ENCODE measurements around the gene CRYBA4.

The CRYBA4 gene

DNA sequence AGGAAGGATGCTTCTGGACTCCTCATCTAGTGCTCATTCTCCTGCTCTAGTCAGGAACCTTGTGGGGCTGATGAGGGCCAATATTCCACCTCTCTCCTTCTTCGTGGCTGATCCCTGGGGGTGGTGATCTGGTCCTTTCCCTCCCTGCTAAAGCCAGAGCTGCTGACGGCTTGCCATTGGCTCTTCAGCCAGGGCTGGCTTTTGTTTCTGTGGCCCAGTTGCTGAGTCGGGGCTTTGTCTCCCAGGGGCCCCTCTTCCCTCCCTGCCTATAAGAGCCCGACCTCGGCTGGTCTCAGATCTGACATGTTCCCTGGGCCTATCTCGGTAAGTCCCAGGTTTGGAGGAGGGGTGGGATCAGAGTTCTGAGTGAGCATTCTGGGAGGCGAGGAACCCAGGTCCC is at the start of gene CRYBA4:
CRYBA4 (plus strand) TSS at position 301 of the 400 bp plus-strand sequence. CDS start 634 bp downstream, outside the sequence.
- DNase-seq (ENCODE audit: low read depth): no peak

GRCh38 chr22:26573026-26573662 is 48.6 kb upstream of the CRYBA4 start:
- DNase-seq (ENCODE audit: low read depth): no peak

- no peak for DNase-seq (ENCODE audit: low read depth)
Measured at GRCh38 chr22:26574001-26574723, 47.6 kb upstream of the CRYBA4 start.

GRCh38 chr22:26576026-26576680 is 45.6 kb upstream of the CRYBA4 start:
- peak; percentile 51 for DNase-seq (ENCODE audit: low read depth)

DNA sequence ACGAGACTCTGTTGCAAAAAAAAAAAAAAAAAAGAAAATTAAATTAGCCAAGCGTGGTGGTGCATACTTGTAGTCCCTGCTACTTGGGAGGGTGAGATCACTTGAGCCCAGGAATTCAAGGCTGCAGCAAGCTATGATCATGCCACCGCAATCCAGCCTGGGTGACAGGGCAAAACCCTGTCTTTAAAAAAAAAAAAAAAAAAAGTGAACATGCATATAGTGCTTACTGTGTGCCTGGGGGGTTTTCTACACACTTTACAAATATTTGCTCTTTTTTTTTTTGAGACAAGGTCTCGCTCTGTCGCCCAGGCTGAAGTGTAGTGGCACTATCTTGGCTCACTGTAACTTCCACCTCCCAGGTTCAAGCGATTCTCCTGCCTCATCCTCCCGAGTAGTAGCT is 44.7 kb upstream of the CRYBA4 start:
- DNase-seq (ENCODE audit: low read depth): no peak

- DNase-seq (ENCODE audit: low read depth): no peak
Measured at GRCh38 chr22:26579331-26579886, 42.4 kb upstream of the CRYBA4 start.

DNA sequence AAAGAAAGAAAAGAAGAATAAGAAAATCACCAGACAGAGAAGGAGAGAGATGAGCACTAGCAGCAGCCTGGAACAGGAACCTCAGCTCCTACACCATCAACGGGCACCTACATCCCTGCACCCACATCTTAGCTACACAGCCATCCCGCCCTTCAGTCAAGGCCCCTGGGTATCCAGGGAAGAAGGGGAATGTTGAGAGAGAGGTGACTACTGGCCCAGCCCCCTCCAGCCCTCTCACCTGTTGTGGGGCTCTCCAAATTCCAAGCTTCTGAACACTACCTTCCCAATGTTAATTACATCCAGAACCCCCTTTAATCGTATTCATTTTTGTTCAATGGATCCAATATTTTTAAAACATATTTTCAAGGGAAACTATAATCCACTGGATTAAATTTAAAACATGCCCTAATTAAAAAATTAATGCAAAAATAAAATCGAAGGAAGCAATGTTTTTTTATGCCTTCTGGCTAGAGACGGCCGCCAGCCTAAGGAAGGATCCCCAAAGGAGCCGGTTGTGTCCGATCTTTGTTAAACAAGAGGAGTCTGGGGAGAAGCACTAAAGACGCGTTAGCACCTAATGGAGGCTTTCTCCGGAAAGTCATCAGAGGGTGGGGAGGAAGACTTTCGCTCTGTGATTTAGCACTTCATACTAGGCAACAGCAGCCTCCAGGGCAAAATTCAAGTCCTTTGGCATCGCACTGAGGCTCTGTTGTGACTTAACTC is 41.4 kb upstream of the CRYBA4 start:
- DNase-seq (ENCODE audit: low read depth): no peak

DNA sequence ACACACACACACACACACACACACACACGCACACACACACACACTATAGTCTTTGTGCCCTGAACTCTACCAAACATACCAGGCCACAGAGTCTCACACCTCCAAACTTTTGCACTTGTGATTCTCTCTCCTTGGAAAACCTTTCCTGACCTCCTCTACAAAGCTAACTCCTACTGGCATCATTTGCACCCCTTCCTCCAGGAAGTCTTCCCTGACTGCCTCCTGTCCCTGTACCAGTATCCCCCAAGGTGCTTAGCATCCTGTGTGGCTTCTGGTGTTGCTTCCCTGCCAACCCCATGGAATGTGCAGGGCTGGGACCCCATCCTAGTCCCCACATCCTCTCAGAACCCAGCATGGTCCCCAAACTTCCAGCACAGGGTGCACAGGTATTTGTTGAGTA is 40.7 kb upstream of the CRYBA4 start:
- no peak for DNase-seq (ENCODE audit: low read depth)

DNA sequence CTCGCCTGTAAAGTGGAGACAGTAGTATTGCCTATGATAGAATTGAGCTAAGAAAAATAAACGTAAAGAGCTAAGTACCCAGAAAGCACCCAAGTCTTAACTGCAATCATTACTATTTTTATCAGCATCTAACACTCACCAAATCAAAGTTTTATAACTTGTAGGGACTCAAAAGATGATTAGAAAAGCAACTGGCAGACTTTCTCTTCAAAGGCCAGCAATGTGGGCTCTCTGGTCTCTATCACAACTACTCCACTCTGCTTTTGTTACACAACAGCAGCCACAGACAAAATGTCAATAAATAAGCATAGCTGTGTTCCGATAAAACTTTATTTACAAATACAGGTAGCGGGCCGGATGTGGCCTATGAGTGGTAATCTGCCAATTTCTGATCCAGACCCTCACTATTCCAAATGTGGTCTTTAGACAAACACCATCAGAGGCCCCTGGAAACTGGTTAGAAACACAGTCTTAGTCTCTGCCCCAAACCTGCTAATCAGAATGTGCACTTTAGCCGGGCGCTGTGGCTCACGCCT is 40.1 kb upstream of the CRYBA4 start:
- DNase-seq (ENCODE audit: low read depth): no peak

- DNase-seq (ENCODE audit: low read depth): no peak
Measured at GRCh38 chr22:26584010-26584409, 37.8 kb upstream of the CRYBA4 start.

DNA sequence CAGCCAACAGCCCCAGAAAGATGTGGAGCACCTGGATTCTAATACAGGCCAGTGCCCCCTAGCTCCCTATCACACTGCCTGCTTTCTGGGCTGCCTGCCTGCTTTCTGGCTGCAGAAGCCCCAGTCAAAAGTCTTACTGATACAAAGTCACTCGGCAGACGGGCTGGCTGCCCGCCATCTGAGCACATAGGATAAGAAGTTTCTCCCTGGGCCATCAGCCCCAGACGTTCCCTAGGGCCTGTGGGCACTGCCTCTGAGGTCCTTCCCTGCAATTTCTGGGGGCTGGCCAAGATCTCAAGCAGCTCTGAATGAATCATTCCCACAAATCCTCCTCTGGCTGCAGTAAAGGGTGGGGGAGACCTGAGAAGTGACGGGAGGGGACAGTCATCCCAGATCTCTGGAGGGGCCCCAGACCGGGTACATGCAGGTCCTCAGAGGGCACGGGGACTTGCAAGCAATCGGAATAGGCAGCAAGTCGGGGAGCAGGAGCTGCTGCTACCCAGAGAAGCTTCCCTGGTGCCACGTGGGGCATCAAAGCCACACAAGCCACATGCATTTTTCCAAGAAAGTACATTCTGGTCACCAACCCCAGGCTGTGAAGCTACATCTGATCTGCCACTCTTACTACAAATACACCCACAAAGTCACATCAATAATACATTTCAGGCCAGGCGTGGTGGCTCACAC is 36.5 kb upstream of the CRYBA4 start:
- DNase-seq (ENCODE audit: low read depth): peak; percentile 67

DNA sequence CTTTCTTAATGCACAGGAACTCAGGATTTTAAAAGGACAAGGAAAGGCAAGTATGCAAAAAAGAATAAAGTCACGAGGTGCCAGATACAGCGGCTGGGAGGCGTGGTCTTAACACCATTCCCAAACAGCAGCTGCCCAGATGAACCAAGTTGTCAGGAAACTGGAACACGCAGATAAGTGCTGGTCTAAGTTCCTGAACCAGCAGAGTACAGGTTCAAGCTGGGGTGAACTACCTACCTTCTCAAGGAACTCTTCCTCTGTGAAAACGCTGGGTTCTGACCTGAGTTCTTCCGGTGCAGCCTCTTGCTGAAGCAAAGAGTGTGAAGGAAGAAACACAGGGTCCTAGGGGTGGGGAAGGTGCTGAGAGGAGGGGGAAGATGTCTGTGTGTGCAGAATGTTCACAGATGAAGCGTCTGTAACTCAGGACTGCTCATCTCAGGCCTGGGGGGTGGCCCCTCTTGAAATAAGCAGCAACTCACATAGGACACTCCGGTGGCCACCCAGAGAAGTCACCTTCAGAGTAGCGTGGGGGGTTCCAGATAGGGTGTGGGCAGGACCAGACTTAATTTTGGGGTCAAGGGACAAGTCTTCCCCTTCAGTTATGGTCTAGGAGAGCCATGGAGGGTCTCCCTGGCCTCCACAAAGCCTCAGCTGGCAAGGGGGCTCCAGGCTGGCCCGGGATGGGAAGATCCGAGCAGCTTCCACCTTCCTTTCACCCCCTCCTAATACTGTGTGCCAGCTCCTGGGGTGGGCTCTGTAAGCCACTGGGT is 35.0 kb upstream of the CRYBA4 start:
- DNase-seq (ENCODE audit: low read depth): no peak

GRCh38 chr22:26587991-26588613 is 33.7 kb upstream of the CRYBA4 start:
- DNase-seq (ENCODE audit: low read depth): no peak

GRCh38 chr22:26588729-26589366 is 32.9 kb upstream of the CRYBA4 start:
- DNase-seq (ENCODE audit: low read depth): no peak

GRCh38 chr22:26589367-26589844 is 32.4 kb upstream of the CRYBA4 start:
- peak; percentile 4 for DNase-seq (ENCODE audit: low read depth)

- peak; percentile 71 for DNase-seq (ENCODE audit: low read depth)
Measured at GRCh38 chr22:26589845-26590736, 31.7 kb upstream of the CRYBA4 start, which contains the start of gene TPST2. TPST2 (minus strand) TSS chr22:26590132; CDS start chr22:26541630, 48,502 bp downstream.

GRCh38 chr22:26592421-26592891 is 29.3 kb upstream of the CRYBA4 start:
- DNase-seq (ENCODE audit: low read depth): no peak

GRCh38 chr22:26593763-26594162 is 28.0 kb upstream of the CRYBA4 start:
- DNase-seq (ENCODE audit: low read depth): no peak

Data from iris pigment epithelial cell (primary cell).